GM21737 (cell line): ENCODE measurements around the gene DTX1.
"Not testable (repeated sequence)": the region's sequence is repeated elsewhere in the genome, so short reads cannot be mapped to it uniquely, and the experiment has no call there.

Source experiments
- ATAC-seq: cut with Tn5 transposase; IDR thresholded peaks from one replicate; pipeline ENCODE4 v1.9.1; 2021; ENCODE audit warnings: mild to moderate bottlenecking, moderate library complexity; ENCODE audit not compliant: unreplicated experiment

The DTX1 gene

DNA sequence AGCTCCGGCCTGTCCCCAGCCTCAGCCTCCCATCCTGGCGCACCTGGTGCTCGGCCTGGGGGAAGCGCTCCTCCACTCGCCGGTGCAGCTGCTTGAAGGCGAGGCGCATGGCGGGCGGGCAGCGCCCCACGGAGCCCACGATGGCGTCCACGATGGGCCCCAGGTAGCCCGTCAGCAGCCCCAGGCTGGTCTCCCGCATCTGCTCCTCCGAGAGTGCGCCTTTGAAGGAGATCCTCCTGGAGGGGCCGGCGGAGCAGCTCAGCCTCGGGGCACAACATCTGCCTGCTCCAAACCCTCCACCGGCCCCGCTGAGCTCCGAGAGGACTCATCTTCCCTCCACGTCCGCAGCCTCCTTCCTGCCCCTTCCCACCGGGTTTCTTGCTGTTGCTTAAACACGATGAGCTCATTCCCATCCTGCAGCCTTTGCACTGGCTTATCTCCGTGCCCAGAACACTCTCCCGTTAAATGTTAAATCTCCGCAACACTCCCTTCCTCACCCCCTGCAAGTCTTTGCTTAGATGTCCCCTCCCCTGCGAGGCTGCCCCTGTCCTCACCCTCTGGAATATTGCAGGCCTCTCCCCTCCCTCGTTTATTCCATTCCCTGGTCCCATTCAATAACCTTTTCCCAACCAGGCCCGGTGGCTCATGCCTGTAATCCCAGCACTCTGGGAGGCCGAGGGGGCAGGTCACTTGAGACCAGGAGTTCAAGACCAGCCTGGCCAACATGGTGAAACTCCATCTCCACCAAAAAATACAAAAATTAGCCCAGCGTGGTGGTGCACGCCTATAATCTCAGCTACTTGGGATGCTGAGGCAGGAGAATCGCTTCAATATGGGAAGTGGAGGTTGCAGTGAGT lies 55.7 kb downstream of the DTX1 start:
- ATAC-seq = no peak

GRCh38 chr12:113113397-113113796 lies 56.9 kb downstream of the DTX1 start:
- ATAC-seq = no peak

- no peak for ATAC-seq
Observed at GRCh38 chr12:113114447-113115178, 58.1 kb downstream of the DTX1 start.

- ATAC-seq = no peak
Observed at GRCh38 chr12:113115455-113116126, 59.1 kb downstream of the DTX1 start.

DNA sequence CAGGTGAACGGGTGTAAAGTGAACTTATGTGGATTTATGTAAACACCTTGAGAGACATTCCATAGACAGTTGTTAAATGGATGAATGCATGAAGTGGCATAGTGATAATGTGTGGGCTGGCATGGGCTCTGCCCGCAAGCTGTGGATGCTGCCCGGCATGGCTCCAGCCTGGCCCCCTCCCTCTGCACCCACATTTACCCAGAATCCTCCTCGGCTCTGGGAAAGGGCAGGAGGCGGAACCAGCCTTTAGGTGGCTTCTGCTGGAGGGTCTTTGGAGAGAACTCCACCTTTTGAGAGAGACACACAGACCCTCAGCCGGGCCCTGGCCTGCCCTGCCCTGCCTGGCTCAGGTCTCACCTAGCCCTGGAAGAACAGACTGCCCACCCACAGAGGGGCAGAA lies 60.3 kb downstream of the DTX1 start:
- ATAC-seq = no peak

DNA sequence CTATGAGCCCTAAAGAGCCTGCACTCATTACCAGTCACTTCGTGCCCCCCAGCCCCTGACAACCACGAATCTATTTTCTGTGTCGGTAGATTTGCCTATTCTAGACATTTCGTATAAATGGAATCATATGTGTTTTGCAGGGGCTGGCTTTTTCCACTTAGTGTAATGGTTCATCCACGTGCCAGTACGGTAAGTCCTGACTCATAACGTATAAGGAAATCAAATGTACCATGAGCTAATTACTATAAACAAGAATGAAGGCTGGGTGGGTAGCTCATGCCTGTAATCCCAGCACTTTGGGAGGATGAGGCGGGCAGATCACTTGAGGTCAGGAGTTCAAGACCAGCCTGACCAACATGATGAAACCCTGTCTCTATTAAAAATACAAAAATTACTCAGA lies 61.2 kb downstream of the DTX1 start:
- ATAC-seq = not testable (repeated sequence)

DNA sequence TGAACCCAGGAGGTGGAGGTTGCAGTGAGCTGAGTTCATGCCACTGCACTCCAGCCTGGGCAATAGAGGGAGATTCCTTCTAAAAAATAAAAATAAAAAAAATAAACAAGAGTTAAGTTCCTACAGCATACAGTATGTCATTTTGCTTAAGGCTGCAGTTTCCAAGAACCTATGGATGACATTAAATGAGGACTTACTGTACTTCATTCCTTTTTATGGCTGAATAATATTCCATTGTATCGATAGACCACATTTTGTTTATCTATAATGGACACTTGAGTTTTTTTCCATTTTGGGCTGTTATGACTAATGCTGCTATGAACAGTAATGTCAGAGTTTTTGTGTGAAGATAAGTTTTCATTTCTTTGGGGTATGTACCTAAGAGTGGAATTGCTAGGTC lies 61.6 kb downstream of the DTX1 start:
- no peak for ATAC-seq

- ATAC-seq = no peak
Observed at GRCh38 chr12:113119980-113120669, 63.6 kb downstream of the DTX1 start.

DNA sequence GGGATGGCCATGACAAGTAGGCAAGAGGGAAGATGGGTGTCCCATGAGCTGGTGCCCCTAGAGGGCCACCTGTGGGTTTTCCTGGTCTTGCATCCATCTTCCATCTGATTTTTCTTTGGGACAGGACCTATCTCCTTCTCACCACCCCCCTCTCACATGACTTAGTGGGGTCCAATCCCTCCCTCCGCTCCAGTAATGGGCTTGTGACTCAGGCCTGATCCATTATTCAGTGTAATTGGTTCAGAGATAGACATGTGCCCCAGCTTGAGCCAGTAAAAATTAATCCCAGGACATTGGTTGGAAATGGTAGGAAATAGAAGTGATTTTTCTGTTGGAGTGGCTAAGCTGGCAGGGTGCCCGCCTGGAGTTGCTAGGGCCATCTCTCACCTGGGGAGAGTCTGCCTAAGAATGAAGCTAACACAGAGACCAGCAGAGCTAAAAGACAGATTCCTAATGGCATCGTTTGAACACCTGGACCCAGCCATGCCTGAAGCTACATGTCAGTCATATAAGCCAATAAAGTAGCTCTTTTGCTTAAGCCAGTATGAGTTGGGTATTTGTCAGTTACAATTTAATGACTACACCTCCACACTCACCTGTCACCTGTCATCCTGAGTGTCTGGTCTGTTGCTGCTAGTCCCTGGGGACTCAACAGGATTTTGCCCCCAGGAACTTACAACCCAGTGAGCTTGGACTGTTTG lies 64.3 kb downstream of the DTX1 start:
- ATAC-seq = no peak

GRCh38 chr12:113127791-113128199 lies 71.3 kb downstream of the DTX1 start:
- no peak for ATAC-seq

DNA sequence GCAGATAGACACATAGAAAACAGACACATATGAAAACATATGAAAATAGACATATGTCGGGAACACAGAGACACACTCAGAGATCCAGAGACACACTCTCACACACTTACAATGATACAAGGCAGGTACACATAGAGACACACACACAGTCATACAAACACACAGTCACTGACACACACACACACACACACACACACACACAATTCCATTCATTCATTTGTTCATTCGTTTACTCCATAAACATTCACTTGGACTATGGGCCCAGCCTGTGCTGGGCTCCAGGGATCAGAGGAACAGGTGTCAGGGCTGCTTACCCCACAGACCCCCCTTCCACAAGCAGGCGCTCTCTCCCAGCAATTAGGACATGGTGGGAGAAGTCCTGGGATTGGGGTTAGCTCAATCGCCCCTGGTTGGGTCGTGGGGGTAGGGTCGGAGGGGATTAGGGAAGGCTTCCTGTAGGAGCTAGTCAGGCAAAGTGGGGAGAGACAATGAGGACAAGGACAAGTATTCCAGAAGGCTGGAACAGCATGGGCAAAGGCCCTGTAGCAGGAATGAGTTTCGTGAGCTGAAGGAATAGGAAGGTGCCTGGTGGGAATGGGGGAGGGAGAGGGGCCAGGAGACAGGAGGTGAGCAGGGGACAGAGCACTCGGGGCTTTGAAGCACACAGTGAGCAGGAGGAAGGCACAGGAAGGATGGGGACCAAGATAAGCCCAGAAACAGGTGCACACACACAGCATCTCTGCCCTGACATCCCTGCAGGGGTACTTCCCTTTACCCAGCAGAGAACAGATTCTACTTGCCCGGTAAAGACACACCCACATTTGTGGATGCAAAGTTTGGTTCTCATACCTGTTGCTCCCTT lies 72.5 kb downstream of the DTX1 start:
- no peak for ATAC-seq

GRCh38 chr12:113129664-113130456 lies 73.3 kb downstream of the DTX1 start:
- ATAC-seq = no peak

DNA sequence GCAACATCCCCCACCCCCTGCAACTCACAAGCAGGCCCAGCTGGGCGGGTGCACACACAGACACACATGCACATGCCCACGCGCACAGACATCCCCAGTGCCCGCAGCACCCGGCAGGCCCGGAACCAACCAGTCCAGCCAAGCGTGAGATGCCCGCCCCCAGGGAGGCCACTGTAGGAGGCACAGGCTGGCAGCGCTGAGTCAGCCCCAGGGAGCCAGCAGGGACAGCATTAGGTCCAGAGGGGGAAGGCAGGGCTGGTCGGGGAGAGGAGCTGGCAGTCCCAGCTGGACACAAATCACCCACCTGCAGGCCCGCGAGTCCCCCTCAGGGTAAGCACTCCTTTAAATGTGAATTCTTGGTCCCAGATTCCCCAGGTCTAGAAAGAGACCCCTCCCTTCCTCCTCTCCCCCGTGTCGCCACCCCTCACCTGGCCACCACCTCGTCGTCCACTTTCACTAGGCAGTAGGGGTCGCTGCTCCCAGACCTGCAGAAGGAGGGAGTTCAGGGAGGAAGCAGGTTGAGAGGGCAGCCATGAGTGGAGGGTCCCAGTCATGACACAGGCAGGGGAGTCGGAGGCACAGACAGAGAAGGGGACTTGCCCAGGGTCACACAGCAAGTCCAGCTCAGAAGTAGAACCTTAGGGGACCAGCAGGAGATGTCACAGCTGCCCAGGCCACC lies 74.1 kb downstream of the DTX1 start:
- ATAC-seq = no peak

- ATAC-seq = no peak
Observed at GRCh38 chr12:113131556-113131955, 75.0 kb downstream of the DTX1 start.

DNA sequence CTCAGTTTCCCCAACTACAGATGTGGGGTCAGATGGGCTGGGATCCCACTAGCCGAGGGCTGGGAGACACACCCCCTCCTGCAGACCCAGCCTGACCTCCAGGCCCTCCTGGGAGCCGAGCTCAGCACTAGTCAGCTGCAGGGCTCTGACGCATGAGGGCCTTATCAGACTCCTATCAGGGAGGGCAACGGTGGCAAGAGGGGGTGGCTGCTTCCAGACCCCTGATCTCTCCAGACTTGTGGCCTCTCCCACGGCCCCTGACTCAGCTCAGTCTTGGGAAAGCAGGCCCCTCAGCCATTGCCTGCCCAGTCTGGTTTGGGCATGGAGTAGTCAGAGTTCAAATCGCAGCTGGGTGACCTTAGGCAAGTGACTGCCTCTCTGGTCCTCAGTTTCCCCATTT lies 76.5 kb downstream of the DTX1 start:
- no peak for ATAC-seq

- no peak for ATAC-seq
Observed at GRCh38 chr12:113133666-113134065, 77.1 kb downstream of the DTX1 start.

DNA sequence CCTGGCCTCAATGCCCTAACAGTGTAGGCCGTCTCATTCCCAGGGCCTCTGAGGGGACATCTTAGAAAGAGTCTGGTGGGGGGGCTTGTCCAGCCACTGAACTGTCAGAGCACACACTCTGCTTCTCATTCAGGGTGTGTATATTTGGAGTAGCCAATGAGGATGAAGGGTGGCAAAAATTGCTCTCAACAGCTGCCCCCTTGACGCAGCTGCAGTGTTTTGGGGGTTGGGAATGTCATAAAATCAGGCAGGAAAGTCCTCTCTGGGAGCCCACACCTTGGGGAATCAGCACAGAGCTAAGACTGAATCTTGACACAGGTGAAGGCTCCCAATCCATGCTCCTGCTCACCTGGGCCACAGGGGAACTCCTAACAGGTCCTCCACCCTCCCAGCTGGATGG lies 77.5 kb downstream of the DTX1 start:
- ATAC-seq = no peak

DNA sequence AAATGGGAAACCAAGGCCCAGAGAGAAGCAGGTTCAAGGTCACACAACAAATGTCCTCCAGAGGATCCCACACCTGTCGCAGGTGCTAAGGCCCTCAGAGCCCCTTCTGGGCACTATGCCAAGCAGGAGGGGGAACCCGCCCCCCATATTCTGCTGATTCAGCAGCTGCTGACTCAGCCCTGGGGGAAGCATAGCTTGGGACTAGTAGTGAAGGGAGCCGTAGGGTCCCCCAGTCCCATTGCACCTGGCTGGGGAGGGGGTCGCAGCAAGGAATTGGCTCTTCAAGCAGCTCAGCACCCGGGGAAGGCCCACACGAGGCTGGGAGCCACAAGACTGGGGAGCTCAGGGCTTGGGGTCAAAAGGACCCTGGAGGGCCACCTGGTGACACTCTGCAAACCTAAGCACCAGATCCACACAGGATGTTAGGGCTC lies 78.0 kb downstream of the DTX1 start:
- no peak for ATAC-seq
